Ascending aorta (tissue), 2 donors: ENCODE data around the gene PARD3B. TPM values are rescaled to one million over a fixed set of nuclear protein-coding genes. Genes with fewer than 3 reads are reported as not detected.

ENCODE experiments used
- DNase-seq, 2 donors: peaks; one replicate each; pipeline ENCODE4 v3.0.0-alpha.2; 2019; ENCODE audit warnings: low spot score in 2 of 2
- H3K27ac ChIP-seq, 2 donors: fragments of 200-600 bp; sonication (generic); one replicate each; pipeline ENCODE4 v1.5.1; 2016 to 2017; ENCODE audit warnings: mild to moderate bottlenecking in 1 of 2
- H3K27me3 ChIP-seq: fragments of 200-600 bp; sonication (generic); one replicate; pipeline ENCODE4 v1.5.1; 2017
- H3K36me3 ChIP-seq, 2 donors: fragments of 200-600 bp; sonication (generic); one replicate each; pipeline ENCODE4 v1.5.1; 2016
- H3K4me1 ChIP-seq, 2 donors: fragments of 200-600 bp; sonication (generic); one replicate each; pipeline ENCODE4 v1.5.1; 2016 to 2017; ENCODE audit warnings: mild to moderate bottlenecking in 1 of 2
- H3K4me3 ChIP-seq, 2 donors: fragments of 200-600 bp; sonication (generic); one replicate each; pipeline ENCODE4 v1.5.1; 2016 to 2017; ENCODE audit warnings: mild to moderate bottlenecking in 1 of 2
- H3K9me3 ChIP-seq, 2 donors: fragments of 200-600 bp; sonication (generic); one replicate each; pipeline ENCODE4 v1.5.1; 2016
- CTCF ChIP-seq, 3 experiments: fragments of 200-600 bp in 2 of 3; fragments of 450-650 bp in 1 of 3; sonication (generic) in 2 of 3; IDR thresholded peaks; one replicate each; pipeline ENCODE4 v1.5.1; 2016 to 2019; ENCODE audit warnings: antibody characterized with exemption in 3 of 3, mild to moderate bottlenecking in 1 of 3, moderate library complexity in 1 of 3
- intact Hi-C: fragments of 100-400 bp; cut with DNase I; formaldehyde crosslinking; loops from one replicate; pipeline ENCODE4 v1.15.1; 2023
- total RNA-seq: library from RNA; depleted of rRNA; stranded (reverse); fragments of >200 nt; gene quantifications from one replicate; pipeline ENCODE4 v1.1.0, GENCODE V29; 2016

The PARD3B gene
- total RNA-seq, 1 donor from 2014 or later: 9.5 TPM

- H3K4me3 ChIP-seq: no peak overlapping the region
- intact Hi-C loops: no loop called here
- H3K9me3 ChIP-seq: peaks cover 0 to 3% of the 10 kb centered on the region in 2 donors
- no peak for DNase-seq
- no peaks in the 10 kb centered on the region for H3K27me3 ChIP-seq
- no peaks in the 10 kb centered on the region for H3K36me3 ChIP-seq
- H3K27ac ChIP-seq: no peak overlapping the region
- TF ChIP-seq CTCF (IDR thresholded peaks at IDR 0.05): no peak
- peaks cover 0 to 5% of the 10 kb centered on the region in 2 donors for H3K4me1 ChIP-seq
Measured at GRCh38 chr2:204869132-204869823, 324.0 kb downstream of the PARD3B start.

DNA sequence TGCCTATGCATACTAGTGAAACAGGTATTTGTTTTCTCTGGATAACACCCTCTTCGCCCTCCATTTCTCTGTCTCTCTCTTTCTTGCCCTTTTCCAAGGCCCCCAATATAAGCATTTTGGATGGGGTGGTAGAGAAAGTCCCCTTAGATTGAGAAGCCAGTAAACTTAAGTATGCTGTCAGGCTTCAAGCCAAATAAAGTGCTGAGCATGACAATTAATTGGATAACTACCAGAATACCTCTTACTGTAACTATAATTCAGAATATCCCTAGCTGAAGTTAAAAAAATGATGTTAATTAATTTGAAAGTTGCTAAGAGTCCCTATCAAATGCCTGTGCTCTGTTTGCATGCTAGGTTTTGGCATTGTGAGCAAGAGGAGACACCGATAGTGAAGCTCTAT lies 324.8 kb downstream of the PARD3B start:
- H3K4me1 ChIP-seq: peaks cover 0 to 5% of the 10 kb centered on the region in 2 donors
- no peak for TF ChIP-seq CTCF (IDR thresholded peaks at IDR 0.05)

GRCh38 chr2:204871231-204871953 lies 326.1 kb downstream of the PARD3B start:
- Histone ChIP-seq H3K9me3 (no peaks in the 10 kb centered on the region), H3K4me3 (no peak overlapping the region), H3K4me1 (peaks cover 0 to 5% of the 10 kb centered on the region in 2 donors), H3K36me3 (no peaks in the 10 kb centered on the region), H3K27me3 (no peaks in the 10 kb centered on the region), H3K27ac (no peak overlapping the region)
- peak in 1 of 3 experiments; percentile 38 for TF ChIP-seq CTCF (IDR thresholded peaks at IDR 0.05)
- intact Hi-C loops: no loop called here
- no peak for DNase-seq

More for the DNA sequence above, 324.8 kb downstream of the PARD3B start:
- Histone ChIP-seq H3K36me3 (no peaks in the 10 kb centered on the region), H3K27me3 (no peaks in the 10 kb centered on the region), H3K27ac (no peak overlapping the region), H3K9me3 (peaks cover 0 to 1% of the 10 kb centered on the region in 2 donors), H3K4me3 (no peak overlapping the region)
- DNase-seq: no peak
- intact Hi-C loops: no loop called here

DNA sequence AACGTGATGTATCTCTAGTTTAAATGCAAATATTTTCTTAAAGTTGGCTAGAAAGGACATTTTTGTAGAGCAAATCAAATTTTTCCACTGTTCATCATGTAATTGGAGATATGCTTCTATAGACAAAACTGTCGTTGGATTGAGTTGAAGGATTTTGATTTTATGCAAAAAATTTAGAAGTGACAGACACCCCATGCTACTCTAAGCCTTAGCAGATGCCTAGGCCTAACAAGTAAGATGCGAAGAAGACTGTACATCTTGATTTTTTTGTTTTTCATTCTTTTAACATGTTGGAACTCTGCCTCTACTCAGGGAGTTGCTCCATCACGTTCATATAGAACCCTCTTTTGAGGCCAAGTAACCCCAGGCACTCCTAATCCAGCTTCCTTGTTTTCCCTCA lies 331.0 kb downstream of the PARD3B start:
- no peak for TF ChIP-seq CTCF (IDR thresholded peaks at IDR 0.05)
- no peaks in the 10 kb centered on the region for H3K36me3 ChIP-seq
- H3K9me3 ChIP-seq: no peaks in the 10 kb centered on the region
- no peak overlapping the region for H3K4me3 ChIP-seq
- H3K4me1 ChIP-seq: no peaks in the 10 kb centered on the region
- H3K27me3 ChIP-seq: no peaks in the 10 kb centered on the region
- intact Hi-C loops: no loop called here
- H3K27ac ChIP-seq: no peak overlapping the region
- no peak for DNase-seq

GRCh38 chr2:204877691-204878090 lies 332.4 kb downstream of the PARD3B start:
- intact Hi-C loops: no loop called here
- TF ChIP-seq CTCF (IDR thresholded peaks at IDR 0.05): no peak
- Histone ChIP-seq H3K27me3 (no peaks in the 10 kb centered on the region), H3K4me3 (no peak overlapping the region), H3K4me1 (no peaks in the 10 kb centered on the region), H3K9me3 (no peaks in the 10 kb centered on the region), H3K27ac (no peak overlapping the region), H3K36me3 (no peaks in the 10 kb centered on the region)
- DNase-seq: no peak
